ENCODE data around the gene SOST.

Gene SOST

DNA sequence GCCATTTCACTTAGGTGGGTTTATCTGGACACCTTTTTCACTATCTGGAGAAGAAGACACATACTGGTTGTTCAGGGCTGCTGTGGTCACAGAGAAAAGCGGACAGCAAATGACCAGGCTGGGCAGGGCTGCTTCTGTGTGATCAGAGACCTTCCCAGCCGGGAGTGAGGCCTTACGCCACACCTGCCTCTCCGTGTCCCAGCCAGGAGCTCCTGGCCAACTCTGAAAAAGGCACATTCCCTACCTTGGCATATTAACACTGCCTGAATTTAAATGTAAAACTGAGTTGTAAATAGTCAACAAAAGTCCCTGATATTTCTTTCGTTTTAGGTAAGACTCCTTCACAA is 9.1 kb upstream of the SOST start:
- Histone ChIP-seq H3K9ac (ENCODE audit: low read length in 5 of 5) (no peak overlapping the region), H3K4me1 (ENCODE audit: control insufficient read depth in 5 of 5, insufficient read depth in 5 of 5, low read length in 5 of 5) (peaks cover 0 to 50% (median 33%) of the 10 kb centered on the region in 5 donors), H3K27ac (ENCODE audit: low read depth, low read length) (no peak overlapping the region), H3K36me3 (ENCODE audit: control insufficient read depth in 5 of 5, insufficient read depth in 5 of 5, low read length in 5 of 5) (peaks cover 9 to 53% (median 44%) of the 10 kb centered on the region in 5 donors), H3K27me3 (ENCODE audit: control insufficient read depth in 5 of 5, insufficient read depth in 4 of 5, low read length in 5 of 5) (no peaks in the 10 kb centered on the region), H3K9me3 (ENCODE audit: control insufficient read depth in 5 of 5, low read length in 5 of 5) (no peaks in the 10 kb centered on the region), H3K4me3 (ENCODE audit: low read depth in 1 of 5, low read length in 5 of 5) (no peak overlapping the region)

DNA sequence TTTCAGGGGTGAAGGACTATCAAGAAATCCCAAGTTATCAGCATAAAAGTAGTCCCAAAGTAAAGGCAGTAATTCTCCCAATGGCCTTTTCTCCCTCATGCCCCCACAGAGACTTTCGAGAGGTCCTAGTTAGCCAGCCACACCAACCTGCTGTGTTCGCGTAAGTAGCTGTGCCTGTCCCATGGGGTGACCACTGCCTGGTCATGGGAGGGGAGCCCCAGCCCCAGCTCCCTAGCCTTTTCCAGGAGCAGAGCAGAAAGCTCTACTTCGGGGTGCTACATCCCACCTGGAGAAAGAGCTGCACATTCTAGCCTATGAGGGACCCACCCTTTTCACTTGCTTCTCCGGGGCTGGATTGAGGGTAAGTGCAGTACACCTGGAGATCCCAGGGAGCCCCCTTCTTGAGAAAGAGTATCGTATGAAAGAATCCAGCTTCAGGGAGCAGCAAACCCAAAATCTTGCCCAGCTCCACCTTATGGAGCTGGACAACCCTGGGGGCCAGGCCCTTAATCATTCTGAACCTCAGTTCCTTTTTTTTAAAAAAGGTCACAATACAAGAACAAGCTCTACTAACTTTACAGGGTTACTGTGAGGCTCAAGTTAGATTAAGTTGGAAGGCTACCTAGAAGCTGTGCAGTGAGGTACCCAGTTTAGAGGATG is 8.6 kb upstream of the SOST start:
- H3K36me3 ChIP-seq (ENCODE audit: control insufficient read depth in 5 of 5, insufficient read depth in 5 of 5, low read length in 5 of 5) = peaks cover 9 to 48% (median 39%) of the 10 kb centered on the region in 5 donors
- no peaks in the 10 kb centered on the region for H3K27me3 ChIP-seq (ENCODE audit: control insufficient read depth in 5 of 5, insufficient read depth in 4 of 5, low read length in 5 of 5)
- peaks cover 0 to 45% (median 28%) of the 10 kb centered on the region in 5 donors for H3K4me1 ChIP-seq (ENCODE audit: control insufficient read depth in 5 of 5, insufficient read depth in 5 of 5, low read length in 5 of 5)
- no peaks in the 10 kb centered on the region for H3K9me3 ChIP-seq (ENCODE audit: control insufficient read depth in 5 of 5, low read length in 5 of 5)
- H3K4me3 ChIP-seq (ENCODE audit: low read depth in 1 of 5, low read length in 5 of 5) = no peak overlapping the region
- H3K27ac ChIP-seq (ENCODE audit: low read depth, low read length) = no peak overlapping the region
- no peak overlapping the region for H3K9ac ChIP-seq (ENCODE audit: low read length in 5 of 5)

DNA sequence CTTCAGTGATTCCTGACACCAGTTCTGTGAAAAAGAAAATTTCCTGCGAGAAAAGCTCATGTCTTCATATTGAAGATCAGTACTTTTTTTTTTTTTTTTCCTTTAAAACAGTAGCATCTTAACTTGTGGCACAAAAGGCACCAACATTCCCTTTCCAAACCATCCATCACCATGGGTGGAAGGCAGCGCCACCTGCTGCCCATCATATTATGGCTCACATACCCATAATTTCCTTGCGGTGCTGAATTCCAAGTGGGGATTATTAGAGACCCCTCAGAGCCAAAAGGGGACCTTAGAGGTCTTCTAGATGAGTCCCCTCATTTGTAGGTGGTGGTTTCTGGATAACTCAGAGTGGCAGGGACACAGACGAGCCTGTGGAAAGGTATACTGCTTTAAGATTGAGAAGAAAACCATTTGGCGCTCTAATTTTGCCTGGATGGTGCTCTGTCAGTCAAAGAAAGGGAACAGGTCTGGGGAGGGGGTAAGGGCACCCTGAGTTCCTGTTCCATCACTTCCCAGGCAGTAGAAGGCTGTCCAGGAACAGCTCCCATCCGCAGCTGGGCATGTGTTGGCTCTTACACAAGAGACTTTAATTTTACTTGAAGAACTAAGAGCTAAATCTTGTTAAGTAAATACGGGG is 7.9 kb upstream of the SOST start:
- Histone ChIP-seq H3K36me3 (ENCODE audit: control insufficient read depth in 5 of 5, insufficient read depth in 5 of 5, low read length in 5 of 5) (peaks cover 9 to 43% (median 35%) of the 10 kb centered on the region in 5 donors), H3K9me3 (ENCODE audit: control insufficient read depth in 5 of 5, low read length in 5 of 5) (no peaks in the 10 kb centered on the region), H3K27me3 (ENCODE audit: control insufficient read depth in 5 of 5, insufficient read depth in 4 of 5, low read length in 5 of 5) (no peaks in the 10 kb centered on the region), H3K9ac (ENCODE audit: low read length in 5 of 5) (no peak overlapping the region), H3K4me3 (ENCODE audit: low read depth in 1 of 5, low read length in 5 of 5) (no peak overlapping the region), H3K27ac (ENCODE audit: low read depth, low read length) (no peak overlapping the region), H3K4me1 (ENCODE audit: control insufficient read depth in 5 of 5, insufficient read depth in 5 of 5, low read length in 5 of 5) (peaks cover 0 to 42% (median 26%) of the 10 kb centered on the region in 5 donors)

DNA sequence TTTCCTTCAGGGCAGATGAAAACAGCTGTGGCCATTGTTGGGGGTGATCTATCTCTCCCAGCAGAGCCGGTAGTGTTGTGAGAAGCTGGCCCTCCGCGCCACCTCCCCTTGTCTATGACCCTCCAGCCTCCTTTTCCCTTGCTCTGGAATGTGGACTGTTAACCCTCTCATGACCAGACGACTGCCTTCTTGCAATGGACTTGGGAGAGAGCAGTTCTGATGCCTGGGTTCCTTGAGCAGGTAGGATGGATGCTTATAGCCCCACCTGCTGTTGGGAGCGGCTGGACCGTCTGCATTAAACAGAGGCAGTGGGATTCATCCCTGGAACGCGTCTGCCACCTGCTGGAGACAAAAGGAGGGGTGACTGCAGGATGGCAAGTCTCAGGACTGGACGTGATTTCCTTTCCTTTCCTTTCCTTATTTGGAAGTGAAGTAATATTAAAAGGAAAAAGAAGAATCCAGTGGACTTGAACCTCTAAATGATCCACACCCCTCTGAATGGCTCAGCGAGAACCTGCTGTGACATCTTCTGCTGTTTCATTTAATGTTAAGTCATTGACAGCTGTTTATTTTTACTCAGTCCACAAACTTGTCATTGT is 1.8 kb upstream of the SOST start:
- Histone ChIP-seq H3K4me1 (ENCODE audit: control insufficient read depth in 5 of 5, insufficient read depth in 5 of 5, low read length in 5 of 5) (peaks cover 0 to 12% (median 10%) of the 10 kb centered on the region in 5 donors), H3K36me3 (ENCODE audit: control insufficient read depth in 5 of 5, insufficient read depth in 5 of 5, low read length in 5 of 5) (peaks cover 0 to 3% (median 0%) of the 10 kb centered on the region in 5 donors), H3K27ac (ENCODE audit: low read depth, low read length) (no peak overlapping the region), H3K4me3 (ENCODE audit: low read depth in 1 of 5, low read length in 5 of 5) (no peak overlapping the region), H3K27me3 (ENCODE audit: control insufficient read depth in 5 of 5, insufficient read depth in 4 of 5, low read length in 5 of 5) (peaks cover 22 to 30% (median 27%) of the 10 kb centered on the region in 5 donors), H3K9ac (ENCODE audit: low read length in 5 of 5) (peak overlapping the region in 1 of 5 donors; percentile 20), H3K9me3 (ENCODE audit: control insufficient read depth in 5 of 5, low read length in 5 of 5) (no peaks in the 10 kb centered on the region)

- H3K9me3 ChIP-seq (ENCODE audit: control insufficient read depth in 5 of 5, low read length in 5 of 5) = no peaks in the 10 kb centered on the region
- H3K36me3 ChIP-seq (ENCODE audit: control insufficient read depth in 5 of 5, insufficient read depth in 5 of 5, low read length in 5 of 5) = no peaks in the 10 kb centered on the region
- H3K9ac ChIP-seq (ENCODE audit: low read length in 5 of 5) = no peak overlapping the region
- peaks cover 0 to 17% (median 14%) of the 10 kb centered on the region in 5 donors for H3K4me1 ChIP-seq (ENCODE audit: control insufficient read depth in 5 of 5, insufficient read depth in 5 of 5, low read length in 5 of 5)
- H3K27me3 ChIP-seq (ENCODE audit: control insufficient read depth in 5 of 5, insufficient read depth in 4 of 5, low read length in 5 of 5) = peaks cover 24 to 32% (median 30%) of the 10 kb centered on the region in 5 donors
- no peak overlapping the region for H3K27ac ChIP-seq (ENCODE audit: low read depth, low read length)
- H3K4me3 ChIP-seq (ENCODE audit: low read depth in 1 of 5, low read length in 5 of 5) = no peak overlapping the region
These were observed 1.2 kb upstream of the SOST start for GRCh38 chr17:43759836-43760235.

- Histone ChIP-seq H3K27ac (ENCODE audit: low read depth, low read length) (no peak overlapping the region), H3K9me3 (ENCODE audit: control insufficient read depth in 5 of 5, low read length in 5 of 5) (no peaks in the 10 kb centered on the region), H3K4me3 (ENCODE audit: low read depth in 1 of 5, low read length in 5 of 5) (no peak overlapping the region), H3K27me3 (ENCODE audit: control insufficient read depth in 5 of 5, insufficient read depth in 4 of 5, low read length in 5 of 5) (peaks cover 24 to 39% (median 36%) of the 10 kb centered on the region in 5 donors), H3K36me3 (ENCODE audit: control insufficient read depth in 5 of 5, insufficient read depth in 5 of 5, low read length in 5 of 5) (no peaks in the 10 kb centered on the region), H3K9ac (ENCODE audit: low read length in 5 of 5) (no peak overlapping the region), H3K4me1 (ENCODE audit: control insufficient read depth in 5 of 5, insufficient read depth in 5 of 5, low read length in 5 of 5) (peaks cover 0 to 14% (median 10%) of the 10 kb centered on the region in 5 donors)
These were observed 505 bp downstream of the SOST start for GRCh38 chr17:43758086-43758485.

GRCh38 chr17:43757171-43757660 is 1.4 kb downstream of the SOST start:
- H3K9me3 ChIP-seq (ENCODE audit: control insufficient read depth in 5 of 5, low read length in 5 of 5) = no peaks in the 10 kb centered on the region
- peaks cover 24 to 40% (median 36%) of the 10 kb centered on the region in 5 donors for H3K27me3 ChIP-seq (ENCODE audit: control insufficient read depth in 5 of 5, insufficient read depth in 4 of 5, low read length in 5 of 5)
- H3K4me1 ChIP-seq (ENCODE audit: control insufficient read depth in 5 of 5, insufficient read depth in 5 of 5, low read length in 5 of 5) = peaks cover 0 to 14% (median 10%) of the 10 kb centered on the region in 5 donors
- H3K9ac ChIP-seq (ENCODE audit: low read length in 5 of 5) = no peak overlapping the region
- H3K36me3 ChIP-seq (ENCODE audit: control insufficient read depth in 5 of 5, insufficient read depth in 5 of 5, low read length in 5 of 5) = no peaks in the 10 kb centered on the region
- H3K4me3 ChIP-seq (ENCODE audit: low read depth in 1 of 5, low read length in 5 of 5) = no peak overlapping the region
- H3K27ac ChIP-seq (ENCODE audit: low read depth, low read length) = no peak overlapping the region

DNA sequence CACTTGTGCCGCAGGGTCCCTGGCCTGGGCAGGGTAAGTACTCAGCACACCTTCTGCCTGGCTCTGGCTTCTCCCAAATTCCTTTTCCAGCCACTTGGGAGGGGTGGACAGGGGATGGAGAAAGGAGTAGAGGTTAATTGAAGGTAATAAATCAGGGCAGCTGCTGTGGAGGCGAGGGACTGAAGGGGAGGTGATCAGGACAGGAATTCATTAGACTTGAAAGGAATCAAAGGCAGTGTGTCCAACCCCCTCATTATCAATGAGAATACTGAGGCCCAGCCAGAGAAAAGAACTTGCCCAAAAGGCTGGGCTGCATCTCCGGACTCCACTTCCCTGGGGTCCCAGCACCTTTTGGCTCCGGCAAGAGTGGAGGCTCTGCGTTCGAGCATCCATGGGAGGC is 2.4 kb downstream of the SOST start:
- no peaks in the 10 kb centered on the region for H3K9me3 ChIP-seq (ENCODE audit: control insufficient read depth in 5 of 5, low read length in 5 of 5)
- peaks cover 24 to 40% (median 36%) of the 10 kb centered on the region in 5 donors for H3K27me3 ChIP-seq (ENCODE audit: control insufficient read depth in 5 of 5, insufficient read depth in 4 of 5, low read length in 5 of 5)
- no peak overlapping the region for H3K4me3 ChIP-seq (ENCODE audit: low read depth in 1 of 5, low read length in 5 of 5)
- H3K4me1 ChIP-seq (ENCODE audit: control insufficient read depth in 5 of 5, insufficient read depth in 5 of 5, low read length in 5 of 5) = peaks cover 0 to 14% (median 10%) of the 10 kb centered on the region in 5 donors
- no peak overlapping the region for H3K27ac ChIP-seq (ENCODE audit: low read depth, low read length)
- no peak overlapping the region for H3K9ac ChIP-seq (ENCODE audit: low read length in 5 of 5)
- H3K36me3 ChIP-seq (ENCODE audit: control insufficient read depth in 5 of 5, insufficient read depth in 5 of 5, low read length in 5 of 5) = no peaks in the 10 kb centered on the region

- Histone ChIP-seq H3K9me3 (ENCODE audit: control insufficient read depth in 5 of 5, low read length in 5 of 5) (no peaks in the 10 kb centered on the region), H3K36me3 (ENCODE audit: control insufficient read depth in 5 of 5, insufficient read depth in 5 of 5, low read length in 5 of 5) (no peaks in the 10 kb centered on the region), H3K9ac (ENCODE audit: low read length in 5 of 5) (no peak overlapping the region), H3K4me3 (ENCODE audit: low read depth in 1 of 5, low read length in 5 of 5) (peak overlapping the region in 4 of 5 donors; percentile 27 to 48 (median 33)), H3K4me1 (ENCODE audit: control insufficient read depth in 5 of 5, insufficient read depth in 5 of 5, low read length in 5 of 5) (peaks cover 0 to 11% (median 10%) of the 10 kb centered on the region in 5 donors), H3K27ac (ENCODE audit: low read depth, low read length) (no peak overlapping the region), H3K27me3 (ENCODE audit: control insufficient read depth in 5 of 5, insufficient read depth in 4 of 5, low read length in 5 of 5) (peaks cover 24 to 43% (median 36%) of the 10 kb centered on the region in 5 donors)
These were observed 3.2 kb downstream of the SOST start for GRCh38 chr17:43755389-43755875.

DNA sequence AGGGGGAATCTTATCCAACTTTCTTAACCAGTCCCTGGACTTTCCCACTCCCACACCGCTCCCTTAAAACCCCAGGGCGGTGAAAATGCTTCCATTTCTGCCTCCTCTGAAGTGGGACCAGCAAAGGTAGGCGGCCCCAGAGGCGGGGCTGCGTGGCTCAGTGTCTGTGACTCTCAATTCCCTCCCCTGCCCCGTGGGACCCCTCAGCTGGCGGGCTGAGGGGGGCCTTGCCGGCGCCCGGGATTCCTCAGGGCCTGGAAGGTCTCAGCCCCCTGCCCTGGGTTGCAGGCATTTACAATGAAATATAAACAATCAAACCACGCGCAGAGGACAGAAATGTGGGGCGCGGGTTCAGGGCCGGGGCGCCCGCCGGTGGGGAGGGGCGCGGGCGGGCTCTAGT is 3.6 kb downstream of the SOST start:
- H3K4me1 ChIP-seq (ENCODE audit: control insufficient read depth in 5 of 5, insufficient read depth in 5 of 5, low read length in 5 of 5) = peaks cover 0 to 12% (median 10%) of the 10 kb centered on the region in 5 donors
- no peaks in the 10 kb centered on the region for H3K36me3 ChIP-seq (ENCODE audit: control insufficient read depth in 5 of 5, insufficient read depth in 5 of 5, low read length in 5 of 5)
- H3K9ac ChIP-seq (ENCODE audit: low read length in 5 of 5) = no peak overlapping the region
- H3K27ac ChIP-seq (ENCODE audit: low read depth, low read length) = no peak overlapping the region
- peaks cover 24 to 44% (median 38%) of the 10 kb centered on the region in 5 donors for H3K27me3 ChIP-seq (ENCODE audit: control insufficient read depth in 5 of 5, insufficient read depth in 4 of 5, low read length in 5 of 5)
- H3K4me3 ChIP-seq (ENCODE audit: low read depth in 1 of 5, low read length in 5 of 5) = peak overlapping the region in 3 of 5 donors; percentile 27 to 38 (median 28)
- no peaks in the 10 kb centered on the region for H3K9me3 ChIP-seq (ENCODE audit: control insufficient read depth in 5 of 5, low read length in 5 of 5)
